IMR-90 (cell line): ENCODE data around the gene SLC30A7. TPM values are rescaled to one million over a fixed set of nuclear protein-coding genes. Genes with fewer than 3 reads are reported as not detected.

Experiments used
- ATAC-seq: fragments of 200-7000 bp; cut with Tn5 transposase; 2 replicates; pipeline ENCODE4 v1.9.1; 2020; ENCODE audit warnings: low read depth, mild to moderate bottlenecking, moderate library complexity
- BruUV-seq: library from RNA; stranded (reverse); fragments of 400-500 nt; replicated peaks from 2 replicates; lab custom pipeline; 2021; lab: Mats Ljungman, UMichigan
- CTCF ChIA-PET: fragments of 300-600 bp; formaldehyde crosslinking; extraction: SDS; loops from one replicate; lab custom pipeline; 2021; ENCODE audit warnings: antibody characterized with exemption; lab: Yijun Ruan, JAX
- POLR2A ChIA-PET: fragments of 300-600 bp; sonication (Branson Sonifier 250); formaldehyde crosslinking; loops from one replicate; lab custom pipeline; 2022; ENCODE audit warnings: antibody characterized with exemption; ENCODE audit not compliant: unreplicated experiment; lab: Charles Lee
- DNase-seq: peaks from one replicate; pipeline ENCODE4 v3.0.0; 2013
- H2AFZ ChIP-seq: replicated peaks from 2 replicates; pipeline ENCODE3; 2013; ENCODE audit warnings: low read length, mild to moderate bottlenecking; ENCODE audit not compliant: poor library complexity
- H2AK5ac ChIP-seq: 2 replicates; pipeline ENCODE4 v1.6.1; 2013; ENCODE audit warnings: low read depth, low read length, inconsistent platforms
- H2AK9ac ChIP-seq: replicated peaks from 2 replicates; pipeline ENCODE3; 2013; ENCODE audit warnings: mild to moderate bottlenecking, low read depth, low read length, moderate library complexity; ENCODE audit not compliant: poor library complexity
- H2BK120ac ChIP-seq: 2 replicates; pipeline ENCODE4 v1.6.1; 2013; ENCODE audit warnings: low read depth, low read length, inconsistent platforms
- H2BK15ac ChIP-seq: 3 replicates; pipeline ENCODE4 v1.6.1; 2013; ENCODE audit warnings: low read depth, low read length, inconsistent platforms
- H2BK20ac ChIP-seq: 2 replicates; pipeline ENCODE4 v1.6.1; 2013; ENCODE audit warnings: low read depth, mild to moderate bottlenecking, inconsistent platforms, low read length, moderate library complexity
- H2BK5ac ChIP-seq: 2 replicates; pipeline ENCODE4 v1.6.1; 2013; ENCODE audit warnings: mild to moderate bottlenecking, low read depth, low read length, inconsistent platforms; ENCODE audit not compliant: poor library complexity, severe bottlenecking
- H3K14ac ChIP-seq: replicated peaks from 2 replicates; pipeline ENCODE4 v1.6.1; 2013; ENCODE audit warnings: low read depth, low read length, inconsistent platforms
- H3K18ac ChIP-seq: 2 replicates; pipeline ENCODE4 v1.6.1; 2013; ENCODE audit warnings: low read depth, low read length, control low read depth
- H3K23ac ChIP-seq: 2 replicates; pipeline ENCODE4 v1.6.1; 2013; ENCODE audit warnings: low read depth, low read length, inconsistent platforms
- H3K27ac ChIP-seq: 2 replicates; pipeline ENCODE4 v1.5.1; 2013; ENCODE audit warnings: mild to moderate bottlenecking, control low read depth, low read length; ENCODE audit not compliant: insufficient read depth
- H3K27me3 ChIP-seq: 2 replicates; pipeline ENCODE4 v1.6.1; 2013; ENCODE audit warnings: low read length; ENCODE audit not compliant: control insufficient read depth, insufficient read depth
- H3K36me3 ChIP-seq: 2 replicates; pipeline ENCODE4 v1.6.1; 2013; ENCODE audit warnings: low read length, mixed read lengths; ENCODE audit not compliant: control insufficient read depth, insufficient read depth
- H3K4ac ChIP-seq: 2 replicates; pipeline ENCODE4 v1.6.1; 2013; ENCODE audit warnings: low read depth, low read length, inconsistent platforms
- H3K4me1 ChIP-seq: 2 replicates; pipeline ENCODE4 v1.6.1; 2013; ENCODE audit warnings: low read length, mixed read lengths; ENCODE audit not compliant: control insufficient read depth, insufficient read depth
- H3K4me2 ChIP-seq: 2 replicates; pipeline ENCODE4 v1.6.1; 2013; ENCODE audit warnings: low read depth, mild to moderate bottlenecking, control low read depth, low read length, moderate library complexity
- H3K4me3 ChIP-seq: 2 replicates; pipeline ENCODE4 v1.5.1; 2013; ENCODE audit warnings: low read depth, mild to moderate bottlenecking, control low read depth, low read length, moderate library complexity; ENCODE audit not compliant: insufficient read depth
- H3K56ac ChIP-seq: 2 replicates; pipeline ENCODE4 v1.6.1; 2013; ENCODE audit warnings: low read length, inconsistent platforms; ENCODE audit not compliant: insufficient read depth; ENCODE audit errors: extremely low read depth
- H3K79me1 ChIP-seq, 2 experiments: 2 replicates each; pipeline ENCODE4 v1.6.1; 2013; ENCODE audit warnings: low read length in 2 of 2, inconsistent platforms in 1 of 2, low read depth in 1 of 2
- H3K9ac ChIP-seq: 2 replicates; pipeline ENCODE4 v1.6.1; 2013; ENCODE audit warnings: low read depth, low read length, control low read depth
- H3K9me1 ChIP-seq: 2 replicates; pipeline ENCODE4 v1.6.1; 2013; ENCODE audit warnings: low read length, inconsistent platforms; ENCODE audit not compliant: insufficient read depth
- H3K9me3 ChIP-seq: 2 replicates; pipeline ENCODE4 v1.6.1; 2013; ENCODE audit warnings: low read length; ENCODE audit not compliant: control insufficient read depth, insufficient read depth
- H4K20me1 ChIP-seq: 2 replicates; pipeline ENCODE4 v1.6.1; 2013; ENCODE audit warnings: low read length, inconsistent platforms; ENCODE audit not compliant: insufficient read depth
- H4K5ac ChIP-seq: 2 replicates; pipeline ENCODE4 v1.6.1; 2013; ENCODE audit warnings: mild to moderate bottlenecking, low read depth, low read length, control low read depth
- H4K8ac ChIP-seq, 2 experiments: 2 replicates each; pipeline ENCODE4 v1.6.1; 2013; ENCODE audit warnings: low read depth in 2 of 2, low read length in 2 of 2, control low read depth in 1 of 2, inconsistent platforms in 1 of 2
- H4K91ac ChIP-seq: 2 replicates; pipeline ENCODE4 v1.6.1; 2013; ENCODE audit warnings: low read depth, low read length, inconsistent platforms; ENCODE audit not compliant: insufficient read depth
- CEBPB ChIP-seq: IDR thresholded peaks from 2 replicates; pipeline ENCODE4 v1.6.1; 2012; ENCODE audit warnings: low read depth, low read length, improper control_type of control experiment
- POLR2A ChIP-seq: IDR thresholded peaks from 2 replicates; pipeline ENCODE4 v1.6.1; 2012; ENCODE audit warnings: mild to moderate bottlenecking, low read depth, low read length
- RCOR1 ChIP-seq: IDR thresholded peaks from 2 replicates; pipeline ENCODE4 v1.6.1; 2012; ENCODE audit warnings: mild to moderate bottlenecking, low read length, improper control_type of control experiment; ENCODE audit not compliant: insufficient replicate concordance
- RFX5 ChIP-seq: IDR thresholded peaks from 2 replicates; pipeline ENCODE4 v1.8.0; 2012; ENCODE audit warnings: low read depth, mild to moderate bottlenecking, low read length, moderate library complexity
- SMC3 ChIP-seq: fragments of 150-350 bp; IDR thresholded peaks from 2 replicates; pipeline ENCODE4 v1.6.1; 2016; ENCODE audit warnings: low read depth, mild to moderate bottlenecking, antibody characterized with exemption, low read length, moderate library complexity
- USF2 ChIP-seq: fragments of 150-350 bp; IDR thresholded peaks from 2 replicates; pipeline ENCODE4 v1.6.1; 2017; ENCODE audit warnings: mild to moderate bottlenecking, antibody characterized with exemption, low read length, low read depth
- dilution Hi-C: fragments of 300-500 bp; cut with HindIII; formaldehyde crosslinking; loops from one replicate; pipeline ENCODE4 v1.14.3; 2018; ENCODE audit warnings: low sequenced_read_pairs; ENCODE audit not compliant: unreplicated experiment
- in situ Hi-C: fragments of 300-500 bp; cut with MboI; formaldehyde crosslinking; loops from 3 replicates; pipeline ENCODE4 v1.14.3; 2019; ENCODE audit warnings: low sequenced_read_pairs, inconsistent platforms, mixed read lengths
- intact Hi-C: fragments of 100-400 bp; cut with micrococcal nuclease; formaldehyde crosslinking; loops from 2 replicates; pipeline ENCODE4 v1.10.0; 2022
- polyA plus RNA-seq, 3 experiments: library from polyadenylated mRNA; depleted of rRNA; stranded (reverse); fragments of >200 nt; gene quantifications; 2 replicates each; pipeline ENCODE4 v1.2.3, GENCODE V29; 2012; ENCODE audit warnings: low replicate concordance in 1 of 3
- total RNA-seq: library from RNA; depleted of rRNA; stranded (reverse); fragments of >200 nt; gene quantifications from 2 replicates; pipeline ENCODE4 v1.2.3, GENCODE V29; 2012

SLC30A7 gene
- total and polyA plus RNA-seq, 2 of the 4 experiments (the other 2 are of a cell fraction), result 8.4 to 60.2 TPM

GRCh38 chr1:100876291-100876690 lies 19.6 kb upstream of the SLC30A7 start:
- Histone ChIP-seq H3K4ac (no peak overlapping the region), H3K9ac (no peak overlapping the region), H3K18ac (no peak overlapping the region), H3K9me3 (peaks cover 2% of the 10 kb centered on the region), H3K56ac (no peak overlapping the region), H2AK9ac (no peak overlapping the region), H2AK5ac (no peak overlapping the region), H3K4me3 (no peak overlapping the region), H3K9me1 (no peaks in the 10 kb centered on the region), H4K5ac (no peak overlapping the region), H3K4me2 (no peak overlapping the region), H3K14ac (no peak overlapping the region), H4K91ac (no peak overlapping the region), H2BK20ac (no peak overlapping the region), H2BK15ac (no peak overlapping the region), H3K36me3 (peaks cover 7% of the 10 kb centered on the region), H2AFZ (no peak overlapping the region), H3K4me1 (no peaks in the 10 kb centered on the region), H2BK120ac (no peak overlapping the region), H3K23ac (no peak overlapping the region), H3K27me3 (no peaks in the 10 kb centered on the region), H4K20me1 (no peaks in the 10 kb centered on the region), H2BK5ac (no peak overlapping the region), H3K79me1 (no peaks in the 10 kb centered on the region; a peak in 1 of 4 replicates), H4K8ac (no peak overlapping the region), H3K27ac (no peak overlapping the region)
- DNase-seq (no peak), ATAC-seq (no peak)
- intact Hi-C loops (no loop called here), in situ Hi-C loops (loop anchor here (25.0 kb wide), 1 partner anchor 614 kb away; the partner anchor contains the start of gene RTCA), dilution Hi-C loops (loop anchor here (25.0 kb wide), 1 partner anchor 414 kb away; no protein-coding TSS in a partner anchor)
- TF ChIP-seq USF2, result no peak
- TF ChIP-seq RFX5, result no peak
- no peak for TF ChIP-seq POLR2A
- no peak for TF ChIP-seq SMC3
- TF ChIP-seq CEBPB, result no peak
- TF ChIP-seq RCOR1, result no peak
- CTCF ChIA-PET, result no interaction called here
- BruUV-seq, result no TSS peak
- POLR2A ChIA-PET, result no interaction called here
